MCF 10A (cell line): ENCODE results near the gene SUPT6H. TPM values are rescaled to one million over a fixed set of nuclear protein-coding genes. Genes with fewer than 3 reads are reported as not detected.

Experiments
- BruUV-seq: library from RNA; stranded (reverse); fragments of 400-500 nt; replicated peaks from 2 replicates; lab custom pipeline; 2021; lab: Mats Ljungman, UMichigan
- CTCF ChIA-PET: fragments of 300-600 bp; sonication (Branson Sonifier 250); formaldehyde crosslinking; extraction: SDS; loops from one replicate; lab custom pipeline; 2021; ENCODE audit warnings: antibody characterized with exemption, inconsistent platforms; lab: Yijun Ruan, JAX
- POLR2A ChIA-PET: fragments of 300-600, 350-650 bp; sonication (Branson Sonifier 250); formaldehyde crosslinking; extraction: SDS; loops from one replicate; lab custom pipeline; 2020; ENCODE audit warnings: antibody characterized with exemption, inconsistent platforms; lab: Yijun Ruan, JAX
- DNase-seq: peaks from one replicate; pipeline ENCODE4 v3.0.0-alpha.2; 2018; ENCODE audit not compliant: unreplicated experiment
- H3K27ac Mint-ChIP-seq: one replicate; pipeline ENCODE4 v1.8.0; 2022; ENCODE audit warnings: mild to moderate bottlenecking, low read depth, mixed read lengths; ENCODE audit not compliant: unreplicated experiment
- H3K27me3 Mint-ChIP-seq: one replicate; pipeline ENCODE4 v1.8.0; 2022; ENCODE audit warnings: mixed read lengths; ENCODE audit not compliant: insufficient read depth, unreplicated experiment
- H3K36me3 Mint-ChIP-seq: one replicate; pipeline ENCODE4 v1.8.0; 2022; ENCODE audit warnings: mild to moderate bottlenecking, moderate library complexity, mixed read lengths; ENCODE audit not compliant: insufficient read depth, unreplicated experiment
- H3K4me1 Mint-ChIP-seq: one replicate; pipeline ENCODE4 v1.8.0; 2022; ENCODE audit warnings: mixed read lengths; ENCODE audit not compliant: insufficient read depth, unreplicated experiment
- H3K4me3 Mint-ChIP-seq: one replicate; pipeline ENCODE4 v1.8.0; 2022; ENCODE audit warnings: mild to moderate bottlenecking, moderate library complexity, mixed read lengths; ENCODE audit not compliant: unreplicated experiment
- H3K9me3 Mint-ChIP-seq: one replicate; pipeline ENCODE4 v1.8.0; 2022; ENCODE audit warnings: mixed read lengths; ENCODE audit not compliant: unreplicated experiment
- intact Hi-C: fragments of 100-400 bp; cut with micrococcal nuclease; formaldehyde crosslinking; loops from 2 replicates; pipeline ENCODE4 v1.14.1; 2022
- total RNA-seq: library from RNA; stranded (reverse); gene quantifications from 2 replicates; pipeline ENCODE4 v1.2.3, GENCODE V29; 2022
- TF ChIP-seq, protein P1 (sequence below): fragments of 200-600 bp; IDR thresholded peaks from one replicate; pipeline ENCODE4 v1.8.0; 2022; ENCODE audit warnings: antibody characterized with exemption, mild to moderate bottlenecking; ENCODE audit not compliant: unreplicated experiment

Gene SUPT6H
- total RNA-seq, 1 experiment from 2014 or later, result 81.7 TPM

DNA sequence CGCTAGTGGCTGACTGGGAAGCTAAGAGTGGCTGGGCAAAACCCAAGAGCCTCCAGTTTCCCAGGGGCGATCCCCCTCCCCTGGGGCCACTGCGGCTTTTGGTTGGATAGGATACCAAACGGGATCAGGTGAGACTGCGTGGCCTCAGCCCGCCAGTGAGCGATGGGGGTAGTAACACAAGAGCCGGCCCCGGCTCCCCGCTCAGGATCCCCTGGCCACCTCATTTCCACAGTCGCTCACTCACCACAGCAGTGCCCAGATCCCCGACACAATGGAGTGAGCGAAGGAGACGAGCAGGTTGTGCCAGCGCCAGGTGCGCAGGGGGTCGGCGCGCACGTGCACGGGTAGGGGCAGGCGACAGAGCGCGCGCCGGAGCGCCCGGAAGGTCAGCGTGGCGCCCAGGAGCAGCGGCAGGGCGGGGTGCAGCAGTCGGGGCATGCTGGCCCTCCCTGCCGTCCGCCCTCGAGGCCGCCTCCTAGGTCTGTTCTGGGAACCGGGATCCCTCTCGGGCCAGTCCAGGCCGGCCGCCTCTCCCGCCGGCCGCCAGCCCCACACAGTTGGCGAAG lies 63.7 kb downstream of the SUPT6H start:
- no peaks in the 10 kb centered on the region for H3K27me3 Mint-ChIP-seq
- BruUV-seq, result no TSS peak
- TF ChIP-seq, protein P1, sequence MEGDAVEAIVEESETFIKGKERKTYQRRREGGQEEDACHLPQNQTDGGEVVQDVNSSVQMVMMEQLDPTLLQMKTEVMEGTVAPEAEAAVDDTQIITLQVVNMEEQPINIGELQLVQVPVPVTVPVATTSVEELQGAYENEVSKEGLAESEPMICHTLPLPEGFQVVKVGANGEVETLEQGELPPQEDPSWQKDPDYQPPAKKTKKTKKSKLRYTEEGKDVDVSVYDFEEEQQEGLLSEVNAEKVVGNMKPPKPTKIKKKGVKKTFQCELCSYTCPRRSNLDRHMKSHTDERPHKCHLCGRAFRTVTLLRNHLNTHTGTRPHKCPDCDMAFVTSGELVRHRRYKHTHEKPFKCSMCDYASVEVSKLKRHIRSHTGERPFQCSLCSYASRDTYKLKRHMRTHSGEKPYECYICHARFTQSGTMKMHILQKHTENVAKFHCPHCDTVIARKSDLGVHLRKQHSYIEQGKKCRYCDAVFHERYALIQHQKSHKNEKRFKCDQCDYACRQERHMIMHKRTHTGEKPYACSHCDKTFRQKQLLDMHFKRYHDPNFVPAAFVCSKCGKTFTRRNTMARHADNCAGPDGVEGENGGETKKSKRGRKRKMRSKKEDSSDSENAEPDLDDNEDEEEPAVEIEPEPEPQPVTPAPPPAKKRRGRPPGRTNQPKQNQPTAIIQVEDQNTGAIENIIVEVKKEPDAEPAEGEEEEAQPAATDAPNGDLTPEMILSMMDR, result no peak
- peak overlapping the region; percentile 91 for H3K4me3 Mint-ChIP-seq
- ChIA-PET CTCF (interaction anchor here (0.5 to 9.2 kb wide), 17 partner anchors 9 to 393 kb away, joined by 3 to 365 read pairs (median 10); partner anchors contain the start of genes FLOT2 and TRAF4), POLR2A (interaction anchor here (0.7 to 18.0 kb wide), 27 partner anchors 10 to 866 kb away, joined by 3 to 1135 read pairs (median 6); partner anchors contain the start of genes BLTP2, DHRS13, FAM222B and FLOT2)
- H3K9me3 Mint-ChIP-seq, result no peaks in the 10 kb centered on the region
- peaks cover 64% of the 10 kb centered on the region for H3K36me3 Mint-ChIP-seq
- H3K4me1 Mint-ChIP-seq, result peaks cover 27% of the 10 kb centered on the region
- peak overlapping the region; percentile 87 for H3K27ac Mint-ChIP-seq
- intact Hi-C loops, result loop anchor here (1.0 to 2.0 kb wide), 3 partner anchors 154 to 227 kb away; partner anchors contain the start of gene DHRS13
- peak; percentile 91 for DNase-seq

DNA sequence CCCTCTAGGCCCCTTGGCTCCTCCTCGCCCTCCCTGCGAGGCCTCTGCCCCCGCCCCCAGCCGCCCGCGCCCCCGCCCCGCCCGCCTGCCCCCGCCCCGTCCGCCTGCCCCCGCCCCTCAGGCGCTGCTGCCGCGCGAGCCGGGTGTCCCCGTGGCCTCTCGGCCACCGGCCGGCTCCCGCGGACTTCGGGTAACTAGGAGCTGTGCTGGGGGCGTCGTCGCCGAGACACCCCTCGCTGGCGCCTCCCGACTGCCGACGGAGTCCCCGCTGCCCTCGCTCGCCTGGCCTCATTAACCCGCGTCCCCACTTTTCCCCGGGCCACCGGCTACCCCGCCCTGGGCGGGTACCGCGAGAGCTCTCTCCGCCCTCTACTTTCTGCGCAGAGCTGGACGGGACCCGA lies 64.2 kb downstream of the SUPT6H start, which contains the start of gene TLCD1:
Gene TLCD1 (minus strand): TSS at position 8 of the 401 bp plus-strand sequence. CDS start 136 bp downstream, outside the sequence.
- peaks cover 59% of the 10 kb centered on the region for H3K36me3 Mint-ChIP-seq
- H3K27ac Mint-ChIP-seq, result peak within 1 kb of the TSS; percentile 99
- DNase-seq, result peak; percentile 67
- H3K4me1 Mint-ChIP-seq, result peaks cover 27% of the 10 kb centered on the region
- BruUV-seq, result no TSS peak
- H3K27me3 Mint-ChIP-seq, result no peaks in the 10 kb centered on the region
- TF ChIP-seq, protein P1, result no peak
- CTCF ChIA-PET, result interaction anchor here (0.5 to 9.2 kb wide), 27 partner anchors 9 to 905 kb away, joined by 3 to 365 read pairs (median 6); partner anchors contain the start of genes FLOT2 and TRAF4
- intact Hi-C loops, result loop anchor here (1.0 to 2.0 kb wide), 3 partner anchors 153 to 226 kb away; partner anchors contain the start of gene DHRS13
- H3K9me3 Mint-ChIP-seq, result no peaks in the 10 kb centered on the region
- peak within 1 kb of the TSS; percentile 91 for H3K4me3 Mint-ChIP-seq
- POLR2A ChIA-PET, result interaction anchor here (0.7 to 18.0 kb wide), 25 partner anchors 11 to 866 kb away, joined by 3 to 1135 read pairs (median 7); partner anchors contain the start of genes BLTP2, DHRS13, FAM222B and FLOT2

DNA sequence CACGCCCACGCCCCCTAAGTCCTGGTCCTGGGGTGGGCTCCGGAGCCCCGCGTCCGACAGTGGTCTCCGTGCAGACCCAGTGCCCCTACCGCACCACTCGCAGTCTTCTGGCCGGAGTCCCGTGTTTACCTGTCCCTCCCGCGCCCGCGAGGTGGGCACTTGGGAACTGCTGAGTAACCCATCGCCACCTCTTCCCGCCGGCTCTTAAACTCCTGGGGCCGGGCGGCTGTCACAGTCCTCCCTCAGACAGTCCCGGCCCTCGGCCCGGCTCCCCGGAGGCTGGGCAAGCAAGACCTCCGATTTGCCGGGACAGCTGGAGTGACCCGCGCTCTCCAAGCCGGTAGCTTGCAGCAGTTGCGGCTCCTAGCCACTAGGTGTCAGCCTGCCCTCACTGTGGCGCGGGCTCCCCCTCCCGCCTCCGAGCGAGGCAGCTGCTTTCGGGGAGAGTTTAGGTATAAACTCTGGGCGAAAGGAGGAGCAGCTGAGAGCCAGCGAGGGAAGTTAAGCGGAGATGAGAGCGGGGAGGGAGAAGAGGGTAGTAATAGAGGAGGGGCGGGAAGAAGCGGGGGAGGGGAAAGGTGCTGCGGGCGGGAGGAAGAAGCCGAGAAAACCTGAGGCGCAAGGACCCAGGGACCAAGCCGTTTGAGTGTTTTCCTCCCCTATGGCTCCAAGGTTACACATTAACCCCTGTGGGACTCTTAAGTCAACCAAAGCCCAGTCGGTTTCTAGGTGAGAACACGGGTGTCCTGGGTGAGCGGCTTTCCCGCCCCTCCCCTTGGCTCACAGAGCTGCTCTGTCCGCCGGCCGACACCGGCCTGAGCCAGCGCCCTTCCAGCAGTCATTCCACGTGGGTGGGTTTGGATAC lies 64.9 kb downstream of the SUPT6H start:
- TF ChIP-seq, protein P1, result peak; percentile 99
- Mint-ChIP-seq H3K4me3 (peak overlapping the region; percentile 91), H3K27ac (peak overlapping the region; percentile 99), H3K4me1 (peaks cover 27% of the 10 kb centered on the region), H3K27me3 (no peaks in the 10 kb centered on the region), H3K9me3 (no peaks in the 10 kb centered on the region), H3K36me3 (peaks cover 53% of the 10 kb centered on the region)
- POLR2A ChIA-PET, result interaction anchor here (0.6 to 18.0 kb wide), 34 partner anchors 7 to 865 kb away, joined by 3 to 1135 read pairs (median 6); partner anchors contain the start of genes BLTP2, DHRS13, FAM222B and FLOT2
- intact Hi-C loops, result loop anchor here (1.0 to 2.0 kb wide), 4 partner anchors 23 to 225 kb away; partner anchors contain the start of gene DHRS13
- CTCF ChIA-PET, result interaction anchor here (0.5 to 9.2 kb wide), 39 partner anchors 9 to 904 kb away, joined by 3 to 365 read pairs (median 4); partner anchors contain the start of genes FAM222B, FLOT2 and TRAF4
- BruUV-seq, result no TSS peak
- peak; percentile 97 for DNase-seq
